ENCODE results near the gene RTN4RL1. TPM values are rescaled to one million over a fixed set of nuclear protein-coding genes. Genes with fewer than 3 reads are reported as not detected.

Gene RTN4RL1
- total and polyA plus RNA-seq, 2 of the 4 experiments (the other 2 are of a cell fraction): under 0.01 to 0.03 TPM

- no peak overlapping the region for H3K14ac ChIP-seq (replicated peaks; ENCODE audit: low read depth, low read length)
- ATAC-seq (ENCODE audit: low read depth) (no peak), DNase-seq (peak; percentile 65)
- in situ Hi-C loops (cut with MboI; ENCODE audit: low sequenced_read_pairs): no loop called here
- H2AK5ac ChIP-seq (ENCODE audit: low read depth, low read length): peak overlapping the region; percentile 24; the same call in 1 of the 2 replicates
- H3K56ac ChIP-seq (ENCODE audit: extremely low read depth, insufficient read depth, low read length): no peak overlapping the region
- peaks cover 11% of the 10 kb centered on the region for H3K4me1 ChIP-seq (ENCODE audit: control insufficient read depth, insufficient read depth, low read length)
- dilution Hi-C loops (cut with HindIII; ENCODE audit: low sequenced_read_pairs, unreplicated experiment): no loop called here
- H3K27me3 ChIP-seq (ENCODE audit: control insufficient read depth, insufficient read depth, low read length): no peaks in the 10 kb centered on the region
- H3K9me3 ChIP-seq (ENCODE audit: control insufficient read depth, insufficient read depth, low read length): no peaks in the 10 kb centered on the region
- H3K36me3 ChIP-seq (ENCODE audit: control insufficient read depth, insufficient read depth, low read length): no peaks in the 10 kb centered on the region
- H4K8ac ChIP-seq (ENCODE audit: low read depth in 2 of 2, low read length in 2 of 2): no peak overlapping the region
- ChIA-PET CTCF (no interaction called here), POLR2A (ENCODE audit: unreplicated experiment) (interaction anchor here (1.0 kb wide), 1 partner anchor 18 kb away, joined by 6 read pairs; no protein-coding TSS in a partner anchor)
- peaks cover 15% of the 10 kb centered on the region; the same call in 1 of the 2 replicates for H4K20me1 ChIP-seq (ENCODE audit: insufficient read depth, low read length)
- H2BK20ac ChIP-seq (ENCODE audit: low read depth, low read length): no peak overlapping the region
- no peak overlapping the region for H3K9ac ChIP-seq (ENCODE audit: low read depth, low read length)
- no peak overlapping the region for H3K4ac ChIP-seq (ENCODE audit: low read depth, low read length)
- H2AK9ac ChIP-seq (replicated peaks; ENCODE audit: low read depth, low read length, poor library complexity): peak overlapping the region; percentile 70
- TF ChIP-seq POLR2A (IDR thresholded peaks at IDR 0.05; ENCODE audit: low read depth, low read length) (peak; percentile 96), BHLHE40 (IDR thresholded peaks at IDR 0.05; ENCODE audit: low read depth, low read length) (peak; percentile 79; the same call in 1 of the 2 replicates), USF2 (IDR thresholded peaks at IDR 0.05; ENCODE audit: low read depth, low read length) (no peak)
- peak overlapping the region; percentile 67 for H2AFZ ChIP-seq (replicated peaks; ENCODE audit: low read length, poor library complexity)
- no peak overlapping the region for H2BK15ac ChIP-seq (ENCODE audit: low read depth, low read length)
- no peak overlapping the region for H3K4me2 ChIP-seq (ENCODE audit: low read depth, low read length)
- no peak overlapping the region for H3K27ac ChIP-seq (ENCODE audit: insufficient read depth, low read length)
- no peak overlapping the region for H2BK5ac ChIP-seq (ENCODE audit: low read depth, low read length, poor library complexity, severe bottlenecking)
- H4K91ac ChIP-seq (ENCODE audit: insufficient read depth, low read depth, low read length): no peak overlapping the region
- no peaks in the 10 kb centered on the region for H3K9me1 ChIP-seq (ENCODE audit: insufficient read depth, low read length)
- intact Hi-C loops (cut with micrococcal nuclease): loop anchor here (5.0 kb wide), 2 partner anchors 286 to 301 kb away; partner anchors contain the start of genes SGSM2 and TSR1
- no TSS peak for BruUV-seq (replicated peaks)
- no peak overlapping the region for H3K18ac ChIP-seq (ENCODE audit: low read depth, low read length)
- peaks cover 0 to 14% of the 10 kb centered on the region in 2 experiments; a peak in 2 of 4 replicates for H3K79me1 ChIP-seq (ENCODE audit: low read depth in 1 of 2, low read length in 2 of 2)
- 0 out of 2 replicates have a peak overlapping the region, but pooled peaks have one; percentile 4 for H3K23ac ChIP-seq (ENCODE audit: low read depth, low read length)
- 27% methylated on average over 20 of the region's 81 CpGs; no CpG with 5 or more reads in 1 of the 2 experiments for WGBS, 2 experiments (ENCODE audit: extremely low coverage in 2 of 2, insufficient read length in 1 of 2)
- H3K4me3 ChIP-seq (ENCODE audit: insufficient read depth, low read depth, low read length): no peak overlapping the region
- H4K5ac ChIP-seq (ENCODE audit: low read depth, low read length): no peak overlapping the region
- 0 out of 2 replicates have a peak overlapping the region, but pooled peaks have one; percentile 15 for H2BK120ac ChIP-seq (ENCODE audit: low read depth, low read length)
Observed at GRCh38 chr17:2051061-2051932, 26.2 kb upstream of the RTN4RL1 start.
